GM23248 (cell line): ENCODE measurements around the gene RABGAP1L.

Source experiments
- EZH2 ChIP-seq: fragments of 200-600 bp; sonication (generic); IDR thresholded peaks from 2 replicates; pipeline ENCODE4 v1.6.1; 2018; ENCODE audit warnings: antibody characterized with exemption, mild to moderate bottlenecking; ENCODE audit not compliant: insufficient read depth, poor library complexity, severe bottlenecking
- EZH2phosphoT487 ChIP-seq: fragments of 200-600 bp; sonication (generic); IDR thresholded peaks from 2 replicates; pipeline ENCODE4 v1.6.1; 2018; ENCODE audit warnings: antibody characterized with exemption, moderate library complexity, mild to moderate bottlenecking, low read depth; ENCODE audit not compliant: insufficient read depth

DNA sequence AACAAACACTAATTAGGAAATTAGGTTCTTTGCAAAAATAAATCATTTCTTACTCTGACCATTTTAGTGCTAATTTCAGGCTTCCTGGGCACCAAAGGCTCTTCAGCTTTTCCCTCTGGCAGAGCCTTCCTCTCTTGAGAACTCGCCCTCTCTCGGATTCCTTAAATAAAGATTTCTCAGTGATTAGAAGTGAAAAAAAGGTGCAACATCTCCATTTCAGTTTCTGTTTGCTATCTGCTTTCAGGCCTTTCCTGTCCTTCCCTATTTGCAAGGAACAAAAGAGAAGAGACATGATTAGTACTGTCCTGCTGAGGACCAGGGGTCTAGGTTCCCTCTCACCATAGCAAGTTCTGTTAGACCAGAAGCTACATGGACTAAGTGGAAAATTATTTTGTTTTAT, 812.6 kb downstream of the RABGAP1L start:
- no peak for TF ChIP-seq EZH2
- TF ChIP-seq EZH2phosphoT487, result no peak
